ENCODE data around the gene CCDC91. TPM values are rescaled to one million over a fixed set of nuclear protein-coding genes. Genes with fewer than 3 reads are reported as not detected.

CCDC91 gene
- total and polyA plus RNA-seq, 9 of the 15 experiments (the other 6 are each of a cell fraction or from before 2014, with no cell fraction given): 10.1 to 31.1 (median 26.3) TPM

DNA sequence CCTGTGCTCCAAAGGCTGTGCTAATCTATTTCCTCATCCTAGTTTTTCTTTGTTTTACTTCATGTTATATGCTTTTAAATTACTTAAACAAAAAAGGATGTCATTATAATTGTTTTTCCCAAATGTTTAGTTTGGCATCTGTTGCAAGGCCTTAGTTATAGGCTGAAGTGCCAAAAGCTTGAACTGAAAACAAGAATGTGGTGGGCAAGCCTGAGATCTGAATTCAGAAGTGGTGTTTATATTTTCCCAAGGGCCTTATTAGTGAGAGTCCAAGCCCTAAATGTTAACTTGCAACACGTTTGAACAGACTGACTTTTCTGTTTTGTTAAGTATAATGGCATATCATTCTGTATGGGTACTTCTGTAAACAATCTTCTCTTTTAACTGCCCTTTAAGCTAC is 326.8 kb downstream of the CCDC91 start:
- Histone ChIP-seq H3K4me2 (ENCODE audit: insufficient read depth, low read length) (no peak overlapping the region), H2AFZ (ENCODE audit: low read depth, low read length) (no peak overlapping the region), H3K9me3 (replicated peaks; ENCODE audit: control insufficient read depth, insufficient read depth, low read depth, low read length) (no peaks in the 10 kb centered on the region), H3K9me1 (ENCODE audit: control insufficient read depth, insufficient read depth, low read length) (no peaks in the 10 kb centered on the region), H3K4me1 (replicated peaks in 1 of 2; ENCODE audit: control insufficient read depth in 2 of 2, insufficient read depth in 2 of 2, low read length in 2 of 2) (no peaks in the 10 kb centered on the region), H4K20me1 (replicated peaks; ENCODE audit: control insufficient read depth, insufficient read depth, low read length) (no peaks in the 10 kb centered on the region), H3K4me3 (no peak overlapping the region), H3K27me3 (ENCODE audit: control insufficient read depth in 2 of 2, insufficient read depth in 2 of 2, low read length in 2 of 2) (no peaks in the 10 kb centered on the region), H3K27ac (ENCODE audit: extremely low read depth, low read depth, low read length) (no peak overlapping the region), H3K79me2 (ENCODE audit: control insufficient read depth, insufficient read depth, low read length) (no peaks in the 10 kb centered on the region), H3K9ac (ENCODE audit: insufficient read depth in 1 of 2, low read depth in 2 of 2, low read length in 2 of 2) (no peak overlapping the region), H3K36me3 (ENCODE audit: control insufficient read depth, insufficient read depth, low read length) (no peaks in the 10 kb centered on the region)
- in situ Hi-C loops (cut with MboI) (no loop called here), intact Hi-C loops (cut with micrococcal nuclease) (no loop called here)
- DNase-seq (ENCODE audit: extremely low read depth in 1 of 4, low spot score in 3 of 4) (no peak), ATAC-seq (no peak), FAIRE-seq (no peak)
- TF ChIP-seq, protein P1, sequence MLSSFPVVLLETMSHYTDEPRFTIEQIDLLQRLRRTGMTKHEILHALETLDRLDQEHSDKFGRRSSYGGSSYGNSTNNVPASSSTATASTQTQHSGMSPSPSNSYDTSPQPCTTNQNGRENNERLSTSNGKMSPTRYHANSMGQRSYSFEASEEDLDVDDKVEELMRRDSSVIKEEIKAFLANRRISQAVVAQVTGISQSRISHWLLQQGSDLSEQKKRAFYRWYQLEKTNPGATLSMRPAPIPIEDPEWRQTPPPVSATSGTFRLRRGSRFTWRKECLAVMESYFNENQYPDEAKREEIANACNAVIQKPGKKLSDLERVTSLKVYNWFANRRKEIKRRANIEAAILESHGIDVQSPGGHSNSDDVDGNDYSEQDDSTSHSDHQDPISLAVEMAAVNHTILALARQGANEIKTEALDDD (IDR thresholded peaks at IDR 0.05): no peak
- POLR2A ChIA-PET: no interaction called here
- no TSS peak for BruUV-seq (replicated peaks)
- CTCF ChIA-PET (ENCODE audit: low intra/inter-chr PET ratio): no interaction called here
- 0% methylated on average over 1 of the region's 1 CpG for WGBS (ENCODE audit: insufficient coverage, low coverage, missing lambda C conversion rate)

DNA sequence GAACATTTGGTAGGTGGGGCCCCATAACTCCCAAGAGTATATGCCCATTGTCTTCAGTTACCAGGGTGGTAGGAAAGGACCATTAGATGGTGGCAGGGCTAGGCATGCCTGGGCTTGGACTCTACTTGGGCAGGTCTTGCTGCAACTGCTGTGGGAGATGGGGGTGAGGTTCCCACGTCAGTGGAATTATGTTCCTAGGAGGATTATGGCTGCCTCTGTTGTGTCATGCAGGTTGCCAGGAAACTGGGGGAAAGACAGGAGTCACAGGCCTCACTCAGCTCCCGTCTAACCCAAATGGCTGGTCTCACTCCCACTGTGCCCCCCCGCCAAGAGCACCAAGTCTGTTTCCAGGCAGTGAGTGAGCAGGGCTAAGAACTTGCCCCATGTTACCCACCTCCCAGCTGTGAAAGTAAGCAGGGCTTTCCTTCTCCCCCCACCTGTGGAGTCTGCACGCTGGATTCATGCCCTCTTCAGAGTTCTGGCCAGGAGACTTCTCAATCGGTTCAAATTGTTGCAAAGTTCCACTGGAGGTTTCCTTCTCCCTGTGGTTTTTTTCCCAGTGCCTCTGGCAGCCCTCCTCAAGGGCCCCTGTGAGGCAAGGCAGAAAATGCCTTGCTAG is 337.5 kb downstream of the CCDC91 start:
- FAIRE-seq: no peak
- Histone ChIP-seq H3K27me3 (ENCODE audit: control insufficient read depth in 2 of 2, insufficient read depth in 2 of 2, low read length in 2 of 2) (no peaks in the 10 kb centered on the region), H3K36me3 (ENCODE audit: control insufficient read depth, insufficient read depth, low read length) (no peaks in the 10 kb centered on the region), H3K9me1 (ENCODE audit: control insufficient read depth, insufficient read depth, low read length) (no peaks in the 10 kb centered on the region), H2AFZ (ENCODE audit: low read depth, low read length) (no peak overlapping the region), H3K79me2 (ENCODE audit: control insufficient read depth, insufficient read depth, low read length) (no peaks in the 10 kb centered on the region), H3K9me3 (replicated peaks; ENCODE audit: control insufficient read depth, insufficient read depth, low read depth, low read length) (no peaks in the 10 kb centered on the region), H3K4me2 (ENCODE audit: insufficient read depth, low read length) (no peak overlapping the region), H3K4me3 (no peak overlapping the region), H4K20me1 (replicated peaks; ENCODE audit: control insufficient read depth, insufficient read depth, low read length) (no peaks in the 10 kb centered on the region), H3K4me1 (replicated peaks in 1 of 2; ENCODE audit: control insufficient read depth in 2 of 2, insufficient read depth in 2 of 2, low read length in 2 of 2) (no peaks in the 10 kb centered on the region), H3K27ac (ENCODE audit: extremely low read depth, low read depth, low read length) (no peak overlapping the region), H3K9ac (ENCODE audit: insufficient read depth in 1 of 2, low read depth in 2 of 2, low read length in 2 of 2) (no peak overlapping the region)
- ChIA-PET POLR2A (interaction anchor here (0.5 kb wide), 1 partner anchor 19 kb away, joined by 3 read pairs; no protein-coding TSS in a partner anchor), CTCF (ENCODE audit: low intra/inter-chr PET ratio) (no interaction called here)
- no peak for ATAC-seq
- intact Hi-C loops (cut with micrococcal nuclease) (no loop called here), in situ Hi-C loops (cut with MboI) (no loop called here)
- TF ChIP-seq SRSF3 (IDR thresholded peaks at IDR 0.05; ENCODE audit: insufficient read depth, low read length) (no peak), SIRT6 (IDR thresholded peaks at IDR 0.05; ENCODE audit: low read depth, low read length) (no peak), EGR1 (conservative IDR thresholded peaks at IDR 0.05) (no peak), THRAP3 (IDR thresholded peaks at IDR 0.05; ENCODE audit: borderline replicate concordance) (no peak), L3MBTL2 (IDR thresholded peaks at IDR 0.05) (no peak), PURB (CRISPR knock-in tag; IDR thresholded peaks at IDR 0.05; ENCODE audit: low read depth) (no peak)
- TF ChIP-seq, protein P2, sequence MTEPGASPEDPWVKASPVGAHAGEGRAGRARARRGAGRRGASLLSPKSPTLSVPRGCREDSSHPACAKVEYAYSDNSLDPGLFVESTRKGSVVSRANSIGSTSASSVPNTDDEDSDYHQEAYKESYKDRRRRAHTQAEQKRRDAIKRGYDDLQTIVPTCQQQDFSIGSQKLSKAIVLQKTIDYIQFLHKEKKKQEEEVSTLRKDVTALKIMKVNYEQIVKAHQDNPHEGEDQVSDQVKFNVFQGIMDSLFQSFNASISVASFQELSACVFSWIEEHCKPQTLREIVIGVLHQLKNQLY (CRISPR knock-in tag; conservative IDR thresholded peaks at IDR 0.05): no peak
- WGBS (ENCODE audit: insufficient coverage, low coverage, missing lambda C conversion rate): 43% methylated on average over 5 of the region's 5 CpGs
- no TSS peak for BruUV-seq (replicated peaks)
- no peak for DNase-seq (ENCODE audit: extremely low read depth in 1 of 4, low spot score in 3 of 4)
